Activated CD4-positive, alpha-beta T cell treated with anti-CD3 and anti-CD28 coated beads, Interleukin-2, amount 10 ng/mL, durations not matched to agents 24 days and 14 days (primary cell): ENCODE measurements around the gene GNGT2. TPM values are rescaled to one million over a fixed set of nuclear protein-coding genes. Genes with fewer than 3 reads are reported as not detected.

Experiments
- DNase-seq: peaks from one replicate; pipeline ENCODE4 v3.0.0; 2022
- H3K27ac Mint-ChIP-seq: one replicate; pipeline ENCODE4 v1.8.0; 2022; ENCODE audit warnings: mild to moderate bottlenecking, mixed read lengths
- H3K27me3 Mint-ChIP-seq: one replicate; pipeline ENCODE4 v1.8.0; 2022; ENCODE audit warnings: mixed read lengths
- H3K36me3 Mint-ChIP-seq: one replicate; pipeline ENCODE4 v1.8.0; 2022; ENCODE audit warnings: low read depth, mild to moderate bottlenecking, mixed read lengths
- H3K4me1 Mint-ChIP-seq: one replicate; pipeline ENCODE4 v1.8.0; 2021; ENCODE audit warnings: mixed read lengths
- H3K4me3 Mint-ChIP-seq: one replicate; pipeline ENCODE4 v1.8.0; 2022; ENCODE audit warnings: mild to moderate bottlenecking, moderate library complexity, mixed read lengths
- H3K9me3 Mint-ChIP-seq: one replicate; pipeline ENCODE4 v1.8.0; 2021; ENCODE audit warnings: mixed read lengths
- intact Hi-C: fragments of 100-400 bp; cut with micrococcal nuclease; formaldehyde crosslinking; loops from one replicate; pipeline ENCODE4 v1.15.1; 2023
- total RNA-seq: library from RNA; stranded (reverse); gene quantifications from 2 replicates; pipeline ENCODE4 v1.2.3, GENCODE V29; 2022

The GNGT2 gene
- total RNA-seq, 1 donor from 2014 or later = 18.2 TPM

- Mint-ChIP-seq H3K27ac (no peak overlapping the region), H3K4me1 (peaks cover 20% of the 10 kb centered on the region), H3K36me3 (peaks cover 34% of the 10 kb centered on the region), H3K9me3 (no peaks in the 10 kb centered on the region), H3K27me3 (peaks cover 17% of the 10 kb centered on the region), H3K4me3 (peak overlapping the region; percentile 71)
- peak; percentile 88 for DNase-seq
- intact Hi-C loops = no loop called here
These were observed 14.0 kb upstream of the GNGT2 start for GRCh38 chr17:49224198-49224996.

DNA sequence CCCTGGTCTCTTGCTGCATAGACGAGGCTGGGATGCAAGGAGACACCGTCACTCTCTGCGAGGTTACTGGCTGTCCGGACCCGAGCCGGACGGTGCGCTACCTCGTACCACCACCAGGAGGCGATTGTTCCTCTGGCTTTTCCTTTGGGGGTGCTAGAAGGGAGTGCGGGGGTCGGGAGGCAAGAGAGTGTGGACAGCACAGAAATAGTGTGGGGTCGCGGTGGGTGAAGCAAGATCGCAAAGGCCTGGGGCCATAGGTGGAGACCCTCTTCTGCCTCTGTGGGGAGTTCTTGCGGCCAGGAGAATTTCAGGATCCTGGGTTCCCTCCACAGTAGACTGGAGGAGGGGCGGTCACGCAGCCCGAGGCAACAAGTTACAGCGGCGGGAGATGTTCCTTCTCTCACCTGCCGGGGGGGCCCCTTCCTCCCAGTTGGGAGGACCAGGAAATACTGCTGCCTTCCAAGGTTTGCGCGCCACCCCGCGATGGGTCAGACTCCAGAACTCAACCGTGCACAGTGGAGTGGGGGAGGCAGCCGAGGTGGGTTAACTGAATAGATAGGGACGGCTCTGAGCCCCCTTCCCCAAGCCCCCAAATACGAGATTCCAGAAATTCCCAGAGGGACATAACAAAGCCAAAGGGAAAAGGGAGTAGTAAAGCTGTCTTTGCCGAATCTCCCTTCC, 13.3 kb upstream of the GNGT2 start:
- Mint-ChIP-seq H3K27me3 (peaks cover 10% of the 10 kb centered on the region), H3K9me3 (no peaks in the 10 kb centered on the region), H3K4me3 (peak overlapping the region; percentile 71), H3K36me3 (peaks cover 38% of the 10 kb centered on the region), H3K27ac (no peak overlapping the region), H3K4me1 (peaks cover 27% of the 10 kb centered on the region)
- DNase-seq = peak; percentile 91
- intact Hi-C loops = no loop called here

- peaks cover 41% of the 10 kb centered on the region for H3K36me3 Mint-ChIP-seq
- H3K27ac Mint-ChIP-seq = no peak overlapping the region
- DNase-seq = no peak
- H3K27me3 Mint-ChIP-seq = peaks cover 10% of the 10 kb centered on the region
- H3K4me3 Mint-ChIP-seq = peak overlapping the region; percentile 71
- intact Hi-C loops = no loop called here
- H3K4me1 Mint-ChIP-seq = peaks cover 30% of the 10 kb centered on the region
- no peaks in the 10 kb centered on the region for H3K9me3 Mint-ChIP-seq
These were observed 12.8 kb upstream of the GNGT2 start for GRCh38 chr17:49223168-49223516.

DNA sequence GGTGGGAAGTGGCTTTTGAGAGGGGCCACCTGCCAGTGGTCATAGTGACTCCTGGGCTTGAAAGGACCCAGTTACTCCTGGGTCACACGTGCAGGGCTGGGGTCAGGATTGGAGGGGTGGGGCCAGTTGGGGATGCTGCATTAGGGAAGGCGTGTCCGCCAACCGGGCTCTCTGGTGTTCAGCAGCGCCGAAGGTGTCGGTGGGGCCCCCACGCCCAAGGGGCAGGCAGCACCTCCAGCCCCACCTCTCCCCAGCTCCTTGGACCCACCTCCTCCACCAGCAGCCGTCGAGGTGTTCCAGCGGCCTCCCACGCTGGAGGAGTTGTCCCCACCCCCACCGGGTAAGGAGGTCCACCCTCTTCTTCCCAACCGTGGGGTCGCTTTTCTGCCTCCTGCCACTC, 9.6 kb upstream of the GNGT2 start:
- H3K36me3 Mint-ChIP-seq = peaks cover 57% of the 10 kb centered on the region
- no peak overlapping the region for H3K27ac Mint-ChIP-seq
- DNase-seq = no peak
- no peaks in the 10 kb centered on the region for H3K9me3 Mint-ChIP-seq
- peaks cover 3% of the 10 kb centered on the region for H3K27me3 Mint-ChIP-seq
- H3K4me1 Mint-ChIP-seq = peaks cover 50% of the 10 kb centered on the region
- intact Hi-C loops = loop anchor here (5.0 kb wide), 2 partner anchors 122 to 142 kb away; partner anchors contain the start of gene ZNF652
- H3K4me3 Mint-ChIP-seq = peak overlapping the region; percentile 28

GRCh38 chr17:49218941-49219913, 8.9 kb upstream of the GNGT2 start:
- peak overlapping the region; percentile 77 for H3K4me3 Mint-ChIP-seq
- peak overlapping the region; percentile 87 for H3K27ac Mint-ChIP-seq
- peak; percentile 82 for DNase-seq
- intact Hi-C loops = loop anchor here (1.0 to 5.0 kb wide), 5 partner anchors 8 to 143 kb away; partner anchors contain the start of genes ABI3, GNGT2 and ZNF652
- H3K36me3 Mint-ChIP-seq = peaks cover 61% of the 10 kb centered on the region
- H3K9me3 Mint-ChIP-seq = no peaks in the 10 kb centered on the region
- no peaks in the 10 kb centered on the region for H3K27me3 Mint-ChIP-seq
- H3K4me1 Mint-ChIP-seq = peaks cover 52% of the 10 kb centered on the region

GRCh38 chr17:49217651-49218413, 7.5 kb upstream of the GNGT2 start:
- Mint-ChIP-seq H3K36me3 (peaks cover 63% of the 10 kb centered on the region), H3K27ac (peak overlapping the region; percentile 87), H3K4me3 (peak overlapping the region; percentile 80), H3K27me3 (no peaks in the 10 kb centered on the region), H3K4me1 (peaks cover 55% of the 10 kb centered on the region), H3K9me3 (no peaks in the 10 kb centered on the region)
- peak; percentile 91 for DNase-seq
- intact Hi-C loops = loop anchor here (1.0 to 5.0 kb wide), 5 partner anchors 8 to 144 kb away; partner anchors contain the start of genes ABI3, GNGT2 and ZNF652

- peak overlapping the region; percentile 46 for H3K4me3 Mint-ChIP-seq
- intact Hi-C loops = loop anchor here (5.0 kb wide), 2 partner anchors 125 to 145 kb away; partner anchors contain the start of gene ZNF652
- H3K9me3 Mint-ChIP-seq = no peaks in the 10 kb centered on the region
- peaks cover 60% of the 10 kb centered on the region for H3K4me1 Mint-ChIP-seq
- DNase-seq = no peak
- H3K27me3 Mint-ChIP-seq = no peaks in the 10 kb centered on the region
- H3K27ac Mint-ChIP-seq = peak overlapping the region; percentile 61
- peaks cover 61% of the 10 kb centered on the region for H3K36me3 Mint-ChIP-seq
These were observed 6.7 kb upstream of the GNGT2 start for GRCh38 chr17:49216953-49217650.

DNA sequence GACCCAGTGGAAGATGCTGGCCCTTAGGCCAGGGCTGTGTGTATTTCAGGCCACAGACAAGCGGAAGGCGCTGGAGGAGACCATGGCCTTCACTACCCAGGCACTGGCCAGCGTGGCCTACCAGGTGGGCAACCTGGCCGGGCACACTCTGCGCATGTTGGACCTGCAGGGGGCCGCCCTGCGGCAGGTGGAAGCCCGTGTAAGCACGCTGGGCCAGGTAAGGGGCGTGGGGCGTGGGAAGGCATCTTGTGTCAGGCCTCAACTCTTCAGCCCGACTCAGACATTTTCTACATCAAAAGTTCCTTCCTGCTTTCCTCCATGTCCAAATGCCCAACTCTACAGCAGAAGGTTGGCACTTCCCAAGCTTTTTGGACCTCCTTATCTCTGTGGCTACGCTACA, 6.1 kb upstream of the GNGT2 start:
- Mint-ChIP-seq H3K36me3 (peaks cover 56% of the 10 kb centered on the region), H3K9me3 (no peaks in the 10 kb centered on the region), H3K27me3 (no peaks in the 10 kb centered on the region), H3K4me1 (peaks cover 59% of the 10 kb centered on the region), H3K27ac (peak overlapping the region; percentile 76), H3K4me3 (peak overlapping the region; percentile 52)
- DNase-seq = no peak
- intact Hi-C loops = loop anchor here (5.0 kb wide), 2 partner anchors 126 to 146 kb away; partner anchors contain the start of gene ZNF652

DNA sequence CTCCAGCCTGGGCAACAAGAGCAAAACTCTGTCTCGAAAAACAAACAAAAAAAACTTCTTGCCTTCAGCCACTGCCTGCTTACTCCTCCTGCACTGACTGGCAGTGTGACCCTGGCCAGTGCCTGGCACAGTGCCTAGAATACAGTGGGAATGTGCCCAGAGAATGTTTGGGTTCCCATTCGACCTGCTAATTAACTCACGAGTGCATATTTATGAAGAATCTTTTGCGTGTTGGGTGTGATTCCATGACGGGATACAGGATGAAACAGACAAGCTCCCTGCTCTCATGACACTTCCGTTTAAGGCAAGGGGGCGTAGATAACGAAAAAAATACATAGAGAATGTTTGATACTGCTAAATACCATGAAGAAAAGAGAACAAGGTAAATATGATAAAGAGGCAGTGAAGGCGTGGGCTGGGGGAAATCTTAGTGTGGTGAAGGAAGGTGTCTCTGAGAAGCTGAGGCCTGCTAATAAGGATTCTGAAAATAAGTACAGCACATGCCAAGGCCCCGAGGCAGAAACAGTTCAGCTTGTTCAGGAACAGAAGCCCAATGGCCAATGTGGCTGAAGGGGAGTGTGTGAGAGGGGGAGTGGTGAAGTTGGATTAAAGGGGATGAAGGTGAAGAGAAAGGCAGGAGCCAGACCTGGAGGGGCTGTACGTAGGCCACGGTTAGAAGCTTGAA, 4.4 kb upstream of the GNGT2 start:
- Mint-ChIP-seq H3K9me3 (no peaks in the 10 kb centered on the region), H3K36me3 (peaks cover 55% of the 10 kb centered on the region), H3K27ac (peak overlapping the region; percentile 93), H3K4me1 (peaks cover 73% of the 10 kb centered on the region), H3K4me3 (peak overlapping the region; percentile 70), H3K27me3 (no peaks in the 10 kb centered on the region)
- intact Hi-C loops = loop anchor here (5.0 kb wide), 2 partner anchors 127 to 147 kb away; partner anchors contain the start of gene ZNF652
- no peak for DNase-seq

DNA sequence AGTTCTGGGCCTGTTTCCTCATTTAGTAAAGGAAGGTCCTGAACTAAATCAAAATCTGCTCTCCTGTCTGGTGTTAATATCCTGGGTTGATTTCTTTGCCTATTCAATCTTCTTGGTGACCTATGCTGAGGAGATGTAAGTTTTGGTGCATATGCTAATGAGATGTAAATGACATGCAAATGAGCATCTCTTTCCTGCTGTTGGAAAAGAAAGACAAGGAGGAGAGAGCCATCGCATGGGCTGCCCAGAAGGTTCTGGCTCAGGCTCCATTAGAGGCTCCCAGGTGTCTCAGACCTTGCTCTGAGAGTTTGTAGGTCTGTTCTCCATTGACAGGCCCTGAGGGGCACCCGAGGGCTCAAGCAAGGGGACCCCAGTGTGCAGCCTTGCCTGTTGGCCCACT, 3.5 kb upstream of the GNGT2 start:
- DNase-seq = no peak
- peaks cover 46% of the 10 kb centered on the region for H3K36me3 Mint-ChIP-seq
- intact Hi-C loops = no loop called here
- no peaks in the 10 kb centered on the region for H3K27me3 Mint-ChIP-seq
- peaks cover 77% of the 10 kb centered on the region for H3K4me1 Mint-ChIP-seq
- H3K4me3 Mint-ChIP-seq = peak overlapping the region; percentile 95
- H3K9me3 Mint-ChIP-seq = no peaks in the 10 kb centered on the region
- H3K27ac Mint-ChIP-seq = peak overlapping the region; percentile 76

DNA sequence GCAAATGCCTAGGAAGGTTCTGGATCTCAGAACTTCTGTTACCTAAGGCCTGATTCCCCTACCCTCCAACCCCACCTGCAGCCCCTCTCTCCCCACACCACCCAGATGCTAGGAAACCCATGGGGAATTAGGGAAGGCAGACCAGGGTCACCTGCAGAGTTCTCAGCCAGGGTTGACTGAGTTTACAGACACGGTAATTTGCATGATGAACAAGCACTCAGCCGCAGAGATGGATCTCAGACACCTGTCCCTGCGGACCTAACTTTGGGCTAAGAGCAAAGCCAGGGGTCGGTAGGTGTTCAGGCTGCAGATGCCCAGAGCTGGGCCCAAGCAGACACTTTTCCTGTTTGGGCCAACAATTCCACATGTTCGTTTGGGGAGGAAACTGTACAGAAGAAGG, 3.0 kb upstream of the GNGT2 start:
- H3K4me3 Mint-ChIP-seq = peak overlapping the region; percentile 95
- DNase-seq = no peak
- peak overlapping the region; percentile 57 for H3K27ac Mint-ChIP-seq
- no peaks in the 10 kb centered on the region for H3K9me3 Mint-ChIP-seq
- H3K36me3 Mint-ChIP-seq = peaks cover 44% of the 10 kb centered on the region
- no peaks in the 10 kb centered on the region for H3K27me3 Mint-ChIP-seq
- intact Hi-C loops = no loop called here
- H3K4me1 Mint-ChIP-seq = peaks cover 77% of the 10 kb centered on the region

- peak overlapping the region; percentile 73 for H3K27ac Mint-ChIP-seq
- peak; percentile 68 for DNase-seq
- peaks cover 29% of the 10 kb centered on the region for H3K36me3 Mint-ChIP-seq
- intact Hi-C loops = no loop called here
- H3K9me3 Mint-ChIP-seq = no peaks in the 10 kb centered on the region
- H3K27me3 Mint-ChIP-seq = no peaks in the 10 kb centered on the region
- peaks cover 49% of the 10 kb centered on the region for H3K4me1 Mint-ChIP-seq
- peak overlapping the region; percentile 95 for H3K4me3 Mint-ChIP-seq
These were observed 1.3 kb downstream of the GNGT2 start for GRCh38 chr17:49209061-49209571.
